Aorta (tissue), 4 donors: ENCODE data around the gene VAX1. TPM values are rescaled to one million over a fixed set of nuclear protein-coding genes. Genes with fewer than 3 reads are reported as not detected.

Source experiments
- microRNA-seq, 2 donors: library from miRNA; unstranded; fragments of <30 nt; microRNA quantifications; one replicate each; pipeline ENCODE4 v1.2.0, GENCODE V29; 2020
- polyA plus RNA-seq, 2 donors: library from polyadenylated mRNA; stranded (reverse); fragments of 200-250 nt; gene quantifications; one replicate each; pipeline ENCODE4 v1.2.3, GENCODE V29; 2013
- total RNA-seq, 2 donors: library from RNA; stranded (reverse); fragmentation: NEBNext Ultra II Directional; extraction: Animal tissue kit (Norgen Biotek cat#: 25700); gene quantifications; one replicate each; pipeline ENCODE4 v1.2.1, GENCODE V29; 2021
- donor health status: healthy with polysubstance abuse.
- donor health status: Bipolar disorder and iron deficiency.
- donor health status: DM: no; HTN: no; CAD: no.
- donor health status: DM: yes; HTN: yes; CAD: no.

VAX1 gene
- total and polyA plus RNA-seq, 4 donors: not detected

Small RNAs within 50 kb of the gene (microRNA-seq; reads per million reads assigned to microRNA genes)
- gene MIR3663: 0 reads per million in 2 donors

Other genes starting within 250 kb of the VAX1 start
- gene SHTN1, start 133.1 kb downstream of the VAX1 start, total RNA-seq: 10 to 100 TPM; 20.9 to 26.1 TPM
- 10 to 100 TPM in 1 of 2 donors, 1 to 10 TPM in 1; 4.9 to 11.1 TPM for gene SHTN1, start 133.1 kb downstream of the VAX1 start, polyA plus RNA-seq
- gene KCNK18, start 59.2 kb upstream of the VAX1 start, total RNA-seq: not detected
- gene KCNK18, start 59.2 kb upstream of the VAX1 start, polyA plus RNA-seq: not detected
- gene SLC18A2, start 102.8 kb upstream of the VAX1 start, total RNA-seq: 1 to 10 TPM in 1 of 2 donors, under 1 TPM in 1; 0.52 to 2.8 TPM
- under 1 TPM; 0.08 to 0.13 TPM for gene SLC18A2, start 102.8 kb upstream of the VAX1 start, polyA plus RNA-seq
- 10 to 100 TPM; 35.5 to 36.0 TPM for gene PDZD8, start 237.2 kb upstream of the VAX1 start, total RNA-seq
- 1 to 10 TPM; 4.5 to 5.2 TPM for gene PDZD8, start 237.2 kb upstream of the VAX1 start, polyA plus RNA-seq